ENCODE data around the gene KCTD5.
"Not testable (repeated sequence)": the region's sequence is repeated elsewhere in the genome, so short reads cannot be mapped to it uniquely, and the experiment has no call there.

Gene KCTD5

GRCh38 chr16:2686912-2687507, 4.7 kb downstream of the KCTD5 start:
- ChIA-PET CTCF (no interaction called here), POLR2A (no interaction called here)
- DNase-seq (ENCODE audit: extremely low spot score), result no peak
- TF ChIP-seq ELF4 (IDR thresholded peaks at IDR 0.05) (no peak), ZNF384 (IDR thresholded peaks at IDR 0.05) (no peak), LEF1 (IDR thresholded peaks at IDR 0.05; ENCODE audit: borderline replicate concordance) (no peak), BHLHE40 (IDR thresholded peaks at IDR 0.05; ENCODE audit: borderline replicate concordance) (no peak), HDGF (IDR thresholded peaks at IDR 0.05; ENCODE audit: borderline replicate concordance) (no peak), CTBP1 (IDR thresholded peaks at IDR 0.05; ENCODE audit: borderline replicate concordance) (no peak), NFRKB (IDR thresholded peaks at IDR 0.05) (no peak), FOXK2 (IDR thresholded peaks at IDR 0.05) (no peak), FOXA1 (IDR thresholded peaks at IDR 0.05) (no peak), TARDBP (IDR thresholded peaks at IDR 0.05) (no peak), SUZ12 (IDR thresholded peaks at IDR 0.05) (no peak)
- TF ChIP-seq, protein P1, sequence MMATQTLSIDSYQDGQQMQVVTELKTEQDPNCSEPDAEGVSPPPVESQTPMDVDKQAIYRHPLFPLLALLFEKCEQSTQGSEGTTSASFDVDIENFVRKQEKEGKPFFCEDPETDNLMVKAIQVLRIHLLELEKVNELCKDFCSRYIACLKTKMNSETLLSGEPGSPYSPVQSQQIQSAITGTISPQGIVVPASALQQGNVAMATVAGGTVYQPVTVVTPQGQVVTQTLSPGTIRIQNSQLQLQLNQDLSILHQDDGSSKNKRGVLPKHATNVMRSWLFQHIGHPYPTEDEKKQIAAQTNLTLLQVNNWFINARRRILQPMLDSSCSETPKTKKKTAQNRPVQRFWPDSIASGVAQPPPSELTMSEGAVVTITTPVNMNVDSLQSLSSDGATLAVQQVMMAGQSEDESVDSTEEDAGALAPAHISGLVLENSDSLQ (IDR thresholded peaks at IDR 0.05), result no peak

DNA sequence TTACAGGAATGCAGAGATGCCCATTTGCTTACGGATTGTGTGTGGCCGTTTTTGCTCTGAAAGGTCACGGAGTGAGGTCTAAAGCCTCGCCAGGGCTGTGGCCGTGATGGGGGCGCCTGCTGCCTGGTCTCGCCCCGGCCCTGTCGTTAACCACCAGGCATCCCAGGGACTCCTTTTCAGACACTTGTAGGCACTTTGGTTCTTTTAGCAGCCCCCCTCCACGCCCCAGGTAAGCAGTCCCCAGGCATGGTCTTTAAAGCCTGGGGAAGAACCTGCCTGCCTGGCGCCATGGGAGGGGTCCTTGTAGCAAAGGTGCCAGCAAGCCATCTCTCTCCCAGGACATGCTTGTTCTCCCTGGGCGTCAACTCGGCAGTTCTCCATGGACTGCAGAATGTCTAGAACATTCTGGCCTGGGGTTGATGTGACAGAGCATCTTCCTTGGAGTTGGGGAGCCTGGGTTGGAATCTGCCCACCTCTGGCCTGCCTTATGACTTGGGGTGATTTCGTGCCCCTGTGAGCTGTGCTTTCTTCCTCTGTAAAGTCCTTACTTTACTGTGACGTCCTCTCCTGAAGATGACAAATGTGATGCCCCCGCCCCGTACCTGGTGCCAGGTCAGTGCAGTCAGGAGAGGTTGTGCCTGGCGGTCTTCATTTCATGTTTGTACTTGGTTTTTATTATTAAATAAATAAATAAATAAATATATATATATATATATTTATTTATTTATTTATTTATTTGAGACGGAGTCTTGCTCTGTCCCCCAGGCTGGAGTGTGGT, 5.4 kb downstream of the KCTD5 start:
- TF ChIP-seq LEF1 (IDR thresholded peaks at IDR 0.05; ENCODE audit: borderline replicate concordance) (no peak), HDGF (IDR thresholded peaks at IDR 0.05; ENCODE audit: borderline replicate concordance) (no peak), SP1 (IDR thresholded peaks at IDR 0.05) (no peak), NFRKB (IDR thresholded peaks at IDR 0.05) (no peak), CTBP1 (IDR thresholded peaks at IDR 0.05; ENCODE audit: borderline replicate concordance) (no peak), ARNT (IDR thresholded peaks at IDR 0.05) (no peak), FOXA1 (IDR thresholded peaks at IDR 0.05) (no peak), FOXK2 (IDR thresholded peaks at IDR 0.05) (no peak), ZNF384 (IDR thresholded peaks at IDR 0.05) (no peak), TARDBP (IDR thresholded peaks at IDR 0.05) (no peak)
- TF ChIP-seq, protein P1 (IDR thresholded peaks at IDR 0.05), result no peak
- no peak for DNase-seq (ENCODE audit: extremely low spot score)

DNA sequence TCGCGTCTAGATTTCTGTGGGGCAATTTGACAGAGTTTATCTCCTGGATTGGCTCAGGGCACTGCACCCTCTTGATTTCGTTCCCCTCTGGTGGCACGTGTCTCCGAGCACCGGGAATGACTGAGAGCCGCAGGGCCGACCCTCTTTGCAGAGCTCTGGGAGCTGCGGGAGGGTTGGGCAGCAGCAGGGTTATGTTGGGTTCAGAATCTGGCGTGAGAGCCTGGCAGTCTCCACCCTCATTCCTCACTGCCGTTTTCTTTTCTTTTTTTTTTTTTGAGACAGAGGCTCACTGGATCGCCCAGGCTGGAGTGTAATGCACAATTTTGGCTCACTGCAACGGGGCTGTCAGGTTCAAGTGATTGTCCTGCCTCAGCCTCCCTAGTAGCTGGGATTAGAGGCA, 7.1 kb downstream of the KCTD5 start:
- DNase-seq (ENCODE audit: extremely low spot score); CTCF ChIA-PET; POLR2A ChIA-PET: not testable (repeated sequence)

More for the DNA sequence above, 5.4 kb downstream of the KCTD5 start:
- CTCF ChIA-PET, result no interaction called here
- POLR2A ChIA-PET, result no interaction called here

DNA sequence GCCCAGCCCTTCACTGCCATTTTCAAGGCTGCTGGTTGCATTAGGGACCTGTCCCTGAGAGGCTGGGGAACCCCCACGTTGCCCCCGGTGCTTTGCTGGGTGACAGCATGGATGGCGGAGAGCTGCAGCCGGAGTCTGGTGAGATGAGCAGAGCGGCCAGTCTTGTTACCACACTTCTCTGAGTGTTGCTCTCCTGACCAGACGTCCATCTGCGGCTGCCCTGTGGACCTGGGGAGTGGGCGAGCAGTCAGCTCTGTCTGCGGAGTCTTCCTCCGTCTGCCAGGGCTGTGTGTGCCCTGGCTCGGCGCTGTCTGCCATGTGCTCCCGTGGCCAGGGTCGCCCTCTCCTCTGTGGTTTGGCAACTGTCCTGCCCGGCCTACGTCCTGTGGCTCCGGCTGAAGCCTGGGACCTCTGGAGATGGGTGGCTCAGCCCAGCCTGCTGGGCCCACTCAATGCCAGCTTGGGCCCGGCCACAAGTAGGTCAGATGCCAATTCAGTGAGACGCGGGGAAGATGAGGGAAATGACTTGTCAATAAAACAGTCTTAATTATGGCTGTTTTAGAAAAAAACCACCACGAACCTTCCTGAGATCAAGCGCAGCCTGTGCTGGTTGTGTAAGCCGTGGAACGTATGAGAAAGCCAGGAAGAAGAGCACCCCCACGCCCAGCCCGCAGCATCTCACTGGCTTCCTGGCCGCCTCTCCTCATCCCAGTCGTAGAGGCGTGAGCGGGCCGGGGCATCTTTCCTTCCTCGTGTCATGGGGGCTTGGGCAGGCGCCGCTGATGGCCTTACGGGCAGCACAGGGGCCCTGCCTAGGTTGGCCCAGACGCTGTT, 7.9 kb downstream of the KCTD5 start:
- ChIA-PET POLR2A (no interaction called here), CTCF (no interaction called here)

GRCh38 chr16:2690852-2691251, 8.5 kb downstream of the KCTD5 start:
- CTCF ChIA-PET, result no interaction called here
- no peak for DNase-seq (ENCODE audit: extremely low spot score)
- TF ChIP-seq FOXK2 (IDR thresholded peaks at IDR 0.05) (no peak), SUZ12 (IDR thresholded peaks at IDR 0.05) (no peak), ARNT (IDR thresholded peaks at IDR 0.05) (no peak), CTBP1 (IDR thresholded peaks at IDR 0.05; ENCODE audit: borderline replicate concordance) (no peak), ELF4 (IDR thresholded peaks at IDR 0.05) (no peak), FOXA1 (IDR thresholded peaks at IDR 0.05) (no peak), NFRKB (IDR thresholded peaks at IDR 0.05) (no peak), ZNF384 (IDR thresholded peaks at IDR 0.05) (no peak), SP1 (IDR thresholded peaks at IDR 0.05) (no peak), BHLHE40 (IDR thresholded peaks at IDR 0.05; ENCODE audit: borderline replicate concordance) (no peak)
- TF ChIP-seq, protein P1 (IDR thresholded peaks at IDR 0.05), result no peak
- POLR2A ChIA-PET, result interaction anchor here (1.0 kb wide), 1 partner anchor 9 kb away, joined by 5 read pairs; the partner anchor contains the start of gene KCTD5

More for the DNA sequence above, 7.9 kb downstream of the KCTD5 start:
- DNase-seq (ENCODE audit: extremely low spot score), result no peak
- TF ChIP-seq HDGF (IDR thresholded peaks at IDR 0.05; ENCODE audit: borderline replicate concordance) (no peak), FOXM1 (IDR thresholded peaks at IDR 0.05; ENCODE audit: borderline replicate concordance) (no peak), ARNT (IDR thresholded peaks at IDR 0.05) (no peak), SP1 (IDR thresholded peaks at IDR 0.05) (no peak), TARDBP (IDR thresholded peaks at IDR 0.05) (no peak), CTBP1 (IDR thresholded peaks at IDR 0.05; ENCODE audit: borderline replicate concordance) (no peak), BHLHE40 (IDR thresholded peaks at IDR 0.05; ENCODE audit: borderline replicate concordance) (no peak), SUZ12 (IDR thresholded peaks at IDR 0.05) (no peak), NFRKB (IDR thresholded peaks at IDR 0.05) (no peak), ELF4 (IDR thresholded peaks at IDR 0.05) (no peak), FOXK2 (IDR thresholded peaks at IDR 0.05) (no peak), FOXA1 (IDR thresholded peaks at IDR 0.05) (no peak), LEF1 (IDR thresholded peaks at IDR 0.05; ENCODE audit: borderline replicate concordance) (no peak), ZNF384 (IDR thresholded peaks at IDR 0.05) (no peak), L3MBTL2 (conservative IDR thresholded peaks at IDR 0.05) (no peak)
- TF ChIP-seq, protein P1 (IDR thresholded peaks at IDR 0.05), result no peak
